GM19395 (cell line): Measurements from ENCODE around the gene GTPBP4.
"Not testable (repeated sequence)": the region's sequence is repeated elsewhere in the genome, so short reads cannot be mapped to it uniquely, and the experiment has no call there.

ENCODE experiments used
- ATAC-seq: cut with Tn5 transposase; IDR thresholded peaks from one replicate; pipeline ENCODE4 v1.9.1; 2021; ENCODE audit warnings: mild to moderate bottlenecking, moderate library complexity; ENCODE audit not compliant: unreplicated experiment

GTPBP4 gene

GRCh38 chr10:1024103-1024502, 35.9 kb downstream of the GTPBP4 start:
- ATAC-seq, result no peak

GRCh38 chr10:1025683-1026082, 37.4 kb downstream of the GTPBP4 start, which contains the start of gene IDI2:
IDI2 (minus strand) TSS chr10:1025859; CDS start chr10:1024723, 1,136 bp downstream.
- no peak for ATAC-seq

- ATAC-seq, result no peak
Measured at GRCh38 chr10:1026578-1026977, 38.3 kb downstream of the GTPBP4 start.

GRCh38 chr10:1029838-1030237, 41.6 kb downstream of the GTPBP4 start:
- ATAC-seq, result no peak

- no peak for ATAC-seq
Measured at GRCh38 chr10:1033601-1034000, 45.4 kb downstream of the GTPBP4 start.

GRCh38 chr10:1034758-1035157, 46.5 kb downstream of the GTPBP4 start:
- ATAC-seq, result no peak

GRCh38 chr10:1035201-1035600, 47.0 kb downstream of the GTPBP4 start:
- no peak for ATAC-seq

- ATAC-seq, result no peak
Measured at GRCh38 chr10:1036341-1036791, 48.1 kb downstream of the GTPBP4 start.

GRCh38 chr10:1037098-1037497, 48.9 kb downstream of the GTPBP4 start:
- no peak for ATAC-seq

- not testable (repeated sequence) for ATAC-seq
Measured at GRCh38 chr10:1038769-1039168, 50.5 kb downstream of the GTPBP4 start.

- no peak for ATAC-seq
Measured at GRCh38 chr10:1040133-1040532, 51.9 kb downstream of the GTPBP4 start.

- ATAC-seq, result no peak
Measured at GRCh38 chr10:1041514-1041913, 53.3 kb downstream of the GTPBP4 start.

GRCh38 chr10:1043532-1043995, 55.3 kb downstream of the GTPBP4 start:
- peak; percentile 78 for ATAC-seq

- ATAC-seq, result no peak
Measured at GRCh38 chr10:1044146-1044545, 55.9 kb downstream of the GTPBP4 start.

GRCh38 chr10:1044964-1045363, 56.7 kb downstream of the GTPBP4 start:
- ATAC-seq, result no peak

GRCh38 chr10:1045415-1045814, 57.2 kb downstream of the GTPBP4 start:
- ATAC-seq, result no peak

- ATAC-seq, result no peak
Measured at GRCh38 chr10:1047937-1048336, 59.7 kb downstream of the GTPBP4 start.

GRCh38 chr10:1048349-1048731, 60.1 kb downstream of the GTPBP4 start:
- ATAC-seq, result peak; percentile 12

- peak; percentile 80 for ATAC-seq
Measured at GRCh38 chr10:1048732-1049424, 60.6 kb downstream of the GTPBP4 start, which contains the start of gene IDI1. IDI1 (minus strand) TSS chr10:1049119; CDS start chr10:1049003, 116 bp downstream.

GRCh38 chr10:1049425-1049958, 61.3 kb downstream of the GTPBP4 start:
- ATAC-seq, result peak; percentile 7

- ATAC-seq, result no peak
Measured at GRCh38 chr10:1050145-1050544, 61.9 kb downstream of the GTPBP4 start.

GRCh38 chr10:1050554-1050953, 62.3 kb downstream of the GTPBP4 start:
- ATAC-seq, result no peak
